GM18511 (cell line): ENCODE data around the gene DLG2.
A peak's percentile ranks its signal among the peaks of the same experiment; 100 is the strongest.

ENCODE experiments used
- ATAC-seq: cut with Tn5 transposase; IDR thresholded peaks from one replicate; pipeline ENCODE4 v1.9.1; 2021; ENCODE audit warnings: mild to moderate bottlenecking, moderate library complexity; ENCODE audit not compliant: unreplicated experiment

The DLG2 gene

GRCh38 chr11:83678831-83679584 lies 1948.1 kb downstream of the DLG2 start:
- no peak for ATAC-seq

GRCh38 chr11:83677730-83678129 lies 1949.4 kb downstream of the DLG2 start:
- no peak for ATAC-seq

- no peak for ATAC-seq
Observed at GRCh38 chr11:83676056-83676601, 1951.0 kb downstream of the DLG2 start.

GRCh38 chr11:83674102-83674896 lies 1952.8 kb downstream of the DLG2 start:
- ATAC-seq, result no peak

- ATAC-seq, result no peak
Observed at GRCh38 chr11:83671289-83671688, 1955.9 kb downstream of the DLG2 start.

GRCh38 chr11:83666149-83666548 lies 1961.0 kb downstream of the DLG2 start:
- ATAC-seq, result no peak

GRCh38 chr11:83663988-83664387 lies 1963.2 kb downstream of the DLG2 start:
- ATAC-seq, result no peak

GRCh38 chr11:83663446-83663845 lies 1963.7 kb downstream of the DLG2 start:
- ATAC-seq, result no peak

- no peak for ATAC-seq
Observed at GRCh38 chr11:83662494-83662893, 1964.7 kb downstream of the DLG2 start.

- no peak for ATAC-seq
Observed at GRCh38 chr11:83661491-83662350, 1965.4 kb downstream of the DLG2 start.

GRCh38 chr11:83659466-83659865 lies 1967.7 kb downstream of the DLG2 start:
- no peak for ATAC-seq

GRCh38 chr11:83656796-83657330 lies 1970.3 kb downstream of the DLG2 start:
- ATAC-seq, result no peak

GRCh38 chr11:83655976-83656375 lies 1971.2 kb downstream of the DLG2 start:
- no peak for ATAC-seq

GRCh38 chr11:83649528-83649855 lies 1977.7 kb downstream of the DLG2 start:
- no peak for ATAC-seq

GRCh38 chr11:83648610-83649527 lies 1978.3 kb downstream of the DLG2 start:
- no peak for ATAC-seq

- no peak for ATAC-seq
Observed at GRCh38 chr11:83645561-83645960, 1981.6 kb downstream of the DLG2 start.

GRCh38 chr11:83643115-83643514 lies 1984.0 kb downstream of the DLG2 start:
- ATAC-seq, result peak; percentile 68

- ATAC-seq, result no peak
Observed at GRCh38 chr11:83642500-83642899, 1984.6 kb downstream of the DLG2 start.

- ATAC-seq, result no peak
Observed at GRCh38 chr11:83641511-83641910, 1985.6 kb downstream of the DLG2 start.
